ENCODE measurements around the gene SETDB1. TPM values are rescaled to one million over a fixed set of nuclear protein-coding genes. Genes with fewer than 3 reads are reported as not detected.
"Not testable (repeated sequence)": the region's sequence is repeated elsewhere in the genome, so short reads cannot be mapped to it uniquely, and the experiment has no call there.

Gene SETDB1
- total and polyA plus RNA-seq, 7 donors: 5.5 to 36.0 (median 24.5) TPM

DNA sequence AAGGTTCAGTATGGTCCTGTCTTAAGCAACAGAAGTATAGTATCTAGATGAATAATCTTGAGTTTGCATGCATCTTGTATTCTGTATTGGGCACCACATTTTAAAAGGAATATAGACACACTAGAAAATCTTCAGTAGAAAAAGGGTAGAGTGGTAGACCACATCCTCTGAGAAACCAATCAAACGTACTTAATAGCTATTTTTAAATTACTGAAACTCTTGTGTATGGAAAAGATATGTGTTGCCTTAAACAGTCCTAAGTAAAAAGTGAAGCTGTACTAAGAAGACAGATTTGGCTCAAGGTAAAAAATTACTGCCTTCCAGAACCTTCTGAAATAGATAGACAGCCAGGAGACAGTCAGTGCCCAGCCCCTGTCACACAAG lies 36.1 kb upstream of the SETDB1 start:
- Histone ChIP-seq H3K36me3 (no peaks in the 10 kb centered on the region), H3K4me3 (no peak overlapping the region), H3K9me3 (no peaks in the 10 kb centered on the region), H3K27me3 (no peaks in the 10 kb centered on the region), H3K4me1 (no peaks in the 10 kb centered on the region), H3K27ac (no peak overlapping the region)
- WGBS, 2 donors: 38 to 69% methylated on average over 1 of the region's 1 CpG
- TF ChIP-seq POLR2AphosphoS5 (IDR thresholded peaks at IDR 0.05) (no peak), POLR2A (IDR thresholded peaks at IDR 0.05) (no peak), EP300 (IDR thresholded peaks at IDR 0.05) (no peak)
- TF ChIP-seq, protein P1, sequence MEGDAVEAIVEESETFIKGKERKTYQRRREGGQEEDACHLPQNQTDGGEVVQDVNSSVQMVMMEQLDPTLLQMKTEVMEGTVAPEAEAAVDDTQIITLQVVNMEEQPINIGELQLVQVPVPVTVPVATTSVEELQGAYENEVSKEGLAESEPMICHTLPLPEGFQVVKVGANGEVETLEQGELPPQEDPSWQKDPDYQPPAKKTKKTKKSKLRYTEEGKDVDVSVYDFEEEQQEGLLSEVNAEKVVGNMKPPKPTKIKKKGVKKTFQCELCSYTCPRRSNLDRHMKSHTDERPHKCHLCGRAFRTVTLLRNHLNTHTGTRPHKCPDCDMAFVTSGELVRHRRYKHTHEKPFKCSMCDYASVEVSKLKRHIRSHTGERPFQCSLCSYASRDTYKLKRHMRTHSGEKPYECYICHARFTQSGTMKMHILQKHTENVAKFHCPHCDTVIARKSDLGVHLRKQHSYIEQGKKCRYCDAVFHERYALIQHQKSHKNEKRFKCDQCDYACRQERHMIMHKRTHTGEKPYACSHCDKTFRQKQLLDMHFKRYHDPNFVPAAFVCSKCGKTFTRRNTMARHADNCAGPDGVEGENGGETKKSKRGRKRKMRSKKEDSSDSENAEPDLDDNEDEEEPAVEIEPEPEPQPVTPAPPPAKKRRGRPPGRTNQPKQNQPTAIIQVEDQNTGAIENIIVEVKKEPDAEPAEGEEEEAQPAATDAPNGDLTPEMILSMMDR (IDR thresholded peaks at IDR 0.05): no peak
- no peak for DNase-seq
- intact Hi-C loops (cut with DNase I): no loop called here

DNA sequence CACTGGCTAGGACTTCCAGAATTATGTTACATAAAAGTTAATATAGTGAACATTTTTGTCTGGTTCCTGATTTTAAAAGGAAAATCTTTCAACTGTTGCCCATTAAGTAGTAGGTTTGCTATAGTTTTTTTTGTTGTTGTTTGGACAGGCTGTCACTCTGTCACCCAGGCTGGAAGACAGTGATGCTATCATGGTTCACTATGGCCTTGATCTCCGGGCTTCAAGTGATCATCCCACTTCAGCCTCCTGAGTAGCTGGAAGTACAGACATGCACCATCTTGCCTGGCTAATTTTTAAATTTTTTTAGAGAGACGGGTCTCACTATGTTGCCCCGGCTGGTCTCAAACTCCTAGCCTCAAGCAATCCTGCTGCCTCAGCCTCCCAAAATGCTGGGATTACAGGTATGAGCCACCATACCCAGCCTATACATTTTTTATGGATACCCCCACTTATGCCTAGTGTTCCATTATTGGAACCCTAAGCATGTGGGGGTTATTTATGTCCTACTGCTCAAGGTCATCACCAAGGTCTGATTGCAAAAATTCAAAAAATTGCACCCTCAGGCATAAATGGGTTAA lies 32.7 kb upstream of the SETDB1 start:
- no peak for TF ChIP-seq EP300 (IDR thresholded peaks at IDR 0.05)
- TF ChIP-seq POLR2AphosphoS5 (IDR thresholded peaks at IDR 0.05): no peak
- TF ChIP-seq, protein P1 (IDR thresholded peaks at IDR 0.05): no peak
- TF ChIP-seq POLR2A (IDR thresholded peaks at IDR 0.05): no peak
- no peaks in the 10 kb centered on the region for H3K9me3 ChIP-seq
- no peaks in the 10 kb centered on the region for H3K27me3 ChIP-seq
- DNase-seq: no peak
- no peak overlapping the region for H3K27ac ChIP-seq
- WGBS, 2 donors: 94 to 97% methylated on average over 3 of the region's 3 CpGs
- H3K4me3 ChIP-seq: no peak overlapping the region
- intact Hi-C loops (cut with DNase I): no loop called here
- H3K4me1 ChIP-seq: no peaks in the 10 kb centered on the region
- no peaks in the 10 kb centered on the region for H3K36me3 ChIP-seq

DNA sequence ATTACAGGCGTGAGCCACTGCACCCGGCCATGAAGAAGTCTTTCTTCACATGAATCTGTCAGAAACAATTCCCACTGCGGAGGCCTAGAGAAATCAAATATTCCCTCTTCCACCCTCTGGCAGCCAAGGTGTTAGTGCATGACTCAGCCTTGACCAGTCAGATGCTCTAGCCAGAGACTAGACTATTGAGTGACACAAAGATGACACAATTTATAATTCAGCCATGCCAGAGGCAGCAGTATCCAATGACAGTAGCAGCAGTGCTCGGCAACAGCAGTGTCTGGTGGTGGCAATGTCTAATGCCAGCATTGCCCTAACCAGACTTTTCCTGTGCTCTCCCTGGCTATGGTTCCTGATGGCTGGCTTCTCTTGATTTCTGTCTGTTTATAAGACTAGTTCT lies 30.5 kb upstream of the SETDB1 start:
- WGBS, 2 donors: 87 to 95% methylated on average over 4 of the region's 4 CpGs
- intact Hi-C loops (cut with DNase I): no loop called here
- no peaks in the 10 kb centered on the region for H3K27me3 ChIP-seq
- H3K27ac ChIP-seq: no peak overlapping the region
- no peaks in the 10 kb centered on the region for H3K36me3 ChIP-seq
- no peak for DNase-seq
- H3K4me3 ChIP-seq: no peak overlapping the region
- no peaks in the 10 kb centered on the region for H3K9me3 ChIP-seq
- no peaks in the 10 kb centered on the region for H3K4me1 ChIP-seq
- TF ChIP-seq, protein P1 (IDR thresholded peaks at IDR 0.05): no peak
- TF ChIP-seq POLR2AphosphoS5 (IDR thresholded peaks at IDR 0.05) (no peak), EP300 (IDR thresholded peaks at IDR 0.05) (no peak), POLR2A (IDR thresholded peaks at IDR 0.05) (no peak)

DNA sequence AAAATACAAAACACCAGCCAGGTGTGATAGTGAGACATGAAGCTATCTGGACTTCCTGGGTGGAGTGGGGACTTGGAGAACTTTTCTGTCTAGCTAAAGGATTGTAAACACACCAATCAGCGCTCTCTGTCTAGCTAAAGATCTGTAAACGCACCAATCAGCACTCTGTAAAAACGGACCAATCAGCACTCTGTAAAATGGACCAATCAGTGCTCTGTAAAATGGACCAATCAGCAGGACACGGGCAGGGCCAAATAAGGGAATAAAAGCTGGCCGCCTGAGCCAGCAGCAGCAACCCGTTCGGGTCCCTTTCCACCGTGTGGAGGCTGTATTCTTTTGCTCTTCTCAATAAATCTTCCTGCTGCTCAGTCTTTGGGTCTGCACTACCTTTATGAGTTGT lies 26.4 kb upstream of the SETDB1 start:
- H3K4me1 ChIP-seq; H3K9me3 ChIP-seq; H3K4me3 ChIP-seq; intact Hi-C loops (cut with DNase I); H3K27me3 ChIP-seq; H3K36me3 ChIP-seq; DNase-seq; H3K27ac ChIP-seq: not testable (repeated sequence)
- 91 to 92% methylated on average over 8 of the region's 8 CpGs for WGBS, 2 donors

DNA sequence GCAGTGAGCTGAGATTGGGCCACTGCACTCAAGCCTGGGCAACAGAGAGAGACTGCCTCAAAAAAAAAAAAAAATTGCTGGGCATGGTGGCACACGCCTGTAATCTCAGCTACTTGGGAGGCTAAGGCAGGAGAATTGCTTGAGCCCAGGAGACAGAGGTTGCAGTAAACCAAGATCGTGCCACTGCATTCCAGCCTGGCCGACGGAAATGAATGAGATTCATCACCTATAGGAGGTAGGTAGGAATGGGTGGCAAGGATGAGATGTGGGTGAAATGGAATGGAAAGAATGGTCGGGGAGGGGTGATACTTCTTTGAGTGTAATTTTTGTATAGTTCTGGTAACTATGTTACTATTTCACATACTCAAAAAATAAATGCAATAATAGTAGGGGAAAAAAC lies 23.8 kb upstream of the SETDB1 start:
- Histone ChIP-seq H3K9me3 (no peaks in the 10 kb centered on the region), H3K36me3 (no peaks in the 10 kb centered on the region), H3K27me3 (no peaks in the 10 kb centered on the region), H3K27ac (no peak overlapping the region), H3K4me3 (no peak overlapping the region), H3K4me1 (no peaks in the 10 kb centered on the region)
- intact Hi-C loops (cut with DNase I): no loop called here
- 91 to 93% methylated on average over 5 of the region's 5 CpGs for WGBS, 2 donors
- DNase-seq: no peak
- TF ChIP-seq POLR2A (IDR thresholded peaks at IDR 0.05) (no peak), POLR2AphosphoS5 (IDR thresholded peaks at IDR 0.05) (no peak), EP300 (IDR thresholded peaks at IDR 0.05) (no peak)
- TF ChIP-seq, protein P1 (IDR thresholded peaks at IDR 0.05): no peak

Data from sigmoid colon (tissue), 7 donors.